Measurements from ENCODE around the gene KDF1.

DNA sequence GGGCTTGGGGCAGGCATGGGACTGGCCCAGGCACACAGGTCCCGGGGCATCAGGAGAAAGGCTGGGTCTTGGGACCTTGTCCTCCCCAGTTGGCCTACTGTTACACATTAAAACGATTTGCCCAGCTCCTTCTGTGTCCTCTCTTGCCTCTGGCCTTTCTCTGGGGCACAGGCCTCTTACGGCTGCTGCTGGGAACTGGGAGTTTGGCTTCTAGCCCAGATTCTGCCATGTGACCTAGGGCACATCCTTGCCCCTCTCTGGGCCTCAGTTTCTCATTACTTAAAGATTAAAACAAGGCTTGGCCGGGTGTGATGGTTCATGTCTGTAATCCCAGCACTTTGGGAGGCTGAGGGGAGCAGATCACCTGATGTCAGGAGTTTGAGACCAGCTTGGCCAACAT, 14.0 kb downstream of the KDF1 start:
- TF ChIP-seq, protein P1, sequence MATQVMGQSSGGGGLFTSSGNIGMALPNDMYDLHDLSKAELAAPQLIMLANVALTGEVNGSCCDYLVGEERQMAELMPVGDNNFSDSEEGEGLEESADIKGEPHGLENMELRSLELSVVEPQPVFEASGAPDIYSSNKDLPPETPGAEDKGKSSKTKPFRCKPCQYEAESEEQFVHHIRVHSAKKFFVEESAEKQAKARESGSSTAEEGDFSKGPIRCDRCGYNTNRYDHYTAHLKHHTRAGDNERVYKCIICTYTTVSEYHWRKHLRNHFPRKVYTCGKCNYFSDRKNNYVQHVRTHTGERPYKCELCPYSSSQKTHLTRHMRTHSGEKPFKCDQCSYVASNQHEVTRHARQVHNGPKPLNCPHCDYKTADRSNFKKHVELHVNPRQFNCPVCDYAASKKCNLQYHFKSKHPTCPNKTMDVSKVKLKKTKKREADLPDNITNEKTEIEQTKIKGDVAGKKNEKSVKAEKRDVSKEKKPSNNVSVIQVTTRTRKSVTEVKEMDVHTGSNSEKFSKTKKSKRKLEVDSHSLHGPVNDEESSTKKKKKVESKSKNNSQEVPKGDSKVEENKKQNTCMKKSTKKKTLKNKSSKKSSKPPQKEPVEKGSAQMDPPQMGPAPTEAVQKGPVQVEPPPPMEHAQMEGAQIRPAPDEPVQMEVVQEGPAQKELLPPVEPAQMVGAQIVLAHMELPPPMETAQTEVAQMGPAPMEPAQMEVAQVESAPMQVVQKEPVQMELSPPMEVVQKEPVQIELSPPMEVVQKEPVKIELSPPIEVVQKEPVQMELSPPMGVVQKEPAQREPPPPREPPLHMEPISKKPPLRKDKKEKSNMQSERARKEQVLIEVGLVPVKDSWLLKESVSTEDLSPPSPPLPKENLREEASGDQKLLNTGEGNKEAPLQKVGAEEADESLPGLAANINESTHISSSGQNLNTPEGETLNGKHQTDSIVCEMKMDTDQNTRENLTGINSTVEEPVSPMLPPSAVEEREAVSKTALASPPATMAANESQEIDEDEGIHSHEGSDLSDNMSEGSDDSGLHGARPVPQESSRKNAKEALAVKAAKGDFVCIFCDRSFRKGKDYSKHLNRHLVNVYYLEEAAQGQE (IDR thresholded peaks at IDR 0.05; ENCODE audit: unreplicated experiment): no peak
- TF ChIP-seq, protein P2, sequence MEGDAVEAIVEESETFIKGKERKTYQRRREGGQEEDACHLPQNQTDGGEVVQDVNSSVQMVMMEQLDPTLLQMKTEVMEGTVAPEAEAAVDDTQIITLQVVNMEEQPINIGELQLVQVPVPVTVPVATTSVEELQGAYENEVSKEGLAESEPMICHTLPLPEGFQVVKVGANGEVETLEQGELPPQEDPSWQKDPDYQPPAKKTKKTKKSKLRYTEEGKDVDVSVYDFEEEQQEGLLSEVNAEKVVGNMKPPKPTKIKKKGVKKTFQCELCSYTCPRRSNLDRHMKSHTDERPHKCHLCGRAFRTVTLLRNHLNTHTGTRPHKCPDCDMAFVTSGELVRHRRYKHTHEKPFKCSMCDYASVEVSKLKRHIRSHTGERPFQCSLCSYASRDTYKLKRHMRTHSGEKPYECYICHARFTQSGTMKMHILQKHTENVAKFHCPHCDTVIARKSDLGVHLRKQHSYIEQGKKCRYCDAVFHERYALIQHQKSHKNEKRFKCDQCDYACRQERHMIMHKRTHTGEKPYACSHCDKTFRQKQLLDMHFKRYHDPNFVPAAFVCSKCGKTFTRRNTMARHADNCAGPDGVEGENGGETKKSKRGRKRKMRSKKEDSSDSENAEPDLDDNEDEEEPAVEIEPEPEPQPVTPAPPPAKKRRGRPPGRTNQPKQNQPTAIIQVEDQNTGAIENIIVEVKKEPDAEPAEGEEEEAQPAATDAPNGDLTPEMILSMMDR (conservative IDR thresholded peaks at IDR 0.05; ENCODE audit: low read depth in 2 of 2): no peak
- TF ChIP-seq STAT1 (IDR thresholded peaks at IDR 0.05; ENCODE audit: unreplicated experiment) (no peak), POLR2AphosphoS5 (IDR thresholded peaks at IDR 0.05; ENCODE audit: low read depth) (no peak), NANOG (IDR thresholded peaks at IDR 0.05; ENCODE audit: borderline replicate concordance) (no peak), EZH2phosphoT487 (IDR thresholded peaks at IDR 0.05; ENCODE audit: unreplicated experiment) (no peak)
- TF ChIP-seq, protein P3, sequence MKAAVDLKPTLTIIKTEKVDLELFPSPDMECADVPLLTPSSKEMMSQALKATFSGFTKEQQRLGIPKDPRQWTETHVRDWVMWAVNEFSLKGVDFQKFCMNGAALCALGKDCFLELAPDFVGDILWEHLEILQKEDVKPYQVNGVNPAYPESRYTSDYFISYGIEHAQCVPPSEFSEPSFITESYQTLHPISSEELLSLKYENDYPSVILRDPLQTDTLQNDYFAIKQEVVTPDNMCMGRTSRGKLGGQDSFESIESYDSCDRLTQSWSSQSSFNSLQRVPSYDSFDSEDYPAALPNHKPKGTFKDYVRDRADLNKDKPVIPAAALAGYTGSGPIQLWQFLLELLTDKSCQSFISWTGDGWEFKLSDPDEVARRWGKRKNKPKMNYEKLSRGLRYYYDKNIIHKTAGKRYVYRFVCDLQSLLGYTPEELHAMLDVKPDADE (IDR thresholded peaks at IDR 0.05): no peak
